HCT116 (cell line): ENCODE results near the gene DOCK11. TPM values are rescaled to one million over a fixed set of nuclear protein-coding genes. Genes with fewer than 3 reads are reported as not detected.

Experiments
- ATAC-seq: fragments of 200-7000 bp; cut with Tn5 transposase; 2 replicates; pipeline ENCODE4 v1.9.1; 2020; ENCODE audit warnings: mild to moderate bottlenecking, moderate library complexity
- BruUV-seq: library from RNA; stranded (reverse); fragments of 400-500 nt; replicated peaks from 2 replicates; lab custom pipeline; 2021; lab: Mats Ljungman, UMichigan
- CTCF ChIA-PET: fragments of 300-600 bp; sonication (Branson Sonifier 250); formaldehyde crosslinking; loops from one replicate; lab custom pipeline; 2021; ENCODE audit warnings: antibody characterized with exemption; lab: Charles Lee
- POLR2A ChIA-PET: fragments of 300-600, 350-600 bp; sonication (Branson Sonifier 250); formaldehyde crosslinking; loops from one replicate; lab custom pipeline; 2021; ENCODE audit warnings: antibody characterized with exemption; lab: Charles Lee
- RAD21 ChIA-PET, 2 experiments: fragments of 300-600 bp; sonication (Branson Sonifier 250); formaldehyde crosslinking; loops; one replicate each; lab custom pipeline; 2023; ENCODE audit warnings: low total read pairs in 2 of 2; ENCODE audit not compliant: uncharacterized antibody in 2 of 2, unreplicated experiment in 2 of 2, low non-redundant PET in 1 of 2; lab: Charles Lee
- DNase-seq: peaks from one replicate; pipeline ENCODE4 v3.0.0-alpha.2; 2010; ENCODE audit warnings: low read depth, low spot score
- H2AFZ ChIP-seq: fragments of 200-600 bp; shearing (Covaris generic), sonication (generic); 2 replicates; pipeline ENCODE4 v1.6.1; 2017; ENCODE audit warnings: low read depth, mixed run types, mixed read lengths, antibody characterized with exemption, low read length; ENCODE audit not compliant: poor library complexity, severe bottlenecking
- H3K27ac ChIP-seq: 2 replicates; pipeline ENCODE4 v1.5.1; 2012; ENCODE audit warnings: low read depth, low read length
- H3K27me3 ChIP-seq: fragments of 200-600 bp; sonication (generic); 2 replicates; pipeline ENCODE4 v1.6.1; 2016; ENCODE audit warnings: mixed run types, low read length, mixed read lengths; ENCODE audit not compliant: insufficient read depth
- H3K36me3 ChIP-seq, 2 experiments: fragments of 200-500 bp in 1 of 2; fragments of 200-600 bp in 1 of 2; sonication (Bioruptor generic) in 1 of 2; sonication (generic) in 1 of 2; 2 replicates each; pipeline versions ENCODE4 v1.5.1 to v1.6.1; 2014 to 2016; ENCODE audit warnings: low read length in 2 of 2, inconsistent platforms in 1 of 2, mixed read lengths in 1 of 2, mixed run types in 1 of 2; ENCODE audit not compliant: insufficient read depth in 2 of 2, control insufficient read depth in 1 of 2
- H3K4me1 ChIP-seq, 2 experiments: fragments of 200-600 bp in 1 of 2; sonication (generic) in 1 of 2; 2 replicates each; pipeline versions ENCODE4 v1.5.1 to v1.6.1; 2012 to 2017; ENCODE audit warnings: low read length in 2 of 2, inconsistent platforms in 1 of 2, mild to moderate bottlenecking in 1 of 2, mixed read lengths in 1 of 2, mixed run types in 1 of 2, moderate library complexity in 1 of 2; ENCODE audit not compliant: insufficient read depth in 2 of 2, control insufficient read depth in 1 of 2
- H3K4me2 ChIP-seq: fragments of 200-600 bp; sonication (generic); 2 replicates; pipeline ENCODE4 v1.6.1; 2017; ENCODE audit warnings: mixed run types, low read length, mixed read lengths
- H3K4me3 ChIP-seq, 2 experiments: fragments of 200-600 bp in 1 of 2; sonication (generic) in 1 of 2; replicated peaks in 1 of 2; 2 replicates each; pipeline ENCODE4 v1.5.1; 2011 to 2016; ENCODE audit warnings: low read length in 2 of 2, control low read depth in 1 of 2, low read depth in 1 of 2, mild to moderate bottlenecking in 1 of 2, mixed read lengths in 1 of 2, mixed run types in 1 of 2
- H3K79me2 ChIP-seq: fragments of 200-600 bp; sonication (generic); 2 replicates; pipeline ENCODE4 v1.6.1; 2017; ENCODE audit warnings: mild to moderate bottlenecking, mixed run types, low read length, moderate library complexity, mixed read lengths; ENCODE audit not compliant: insufficient read depth
- H3K9ac ChIP-seq: fragments of 200-600 bp; sonication (generic); 2 replicates; pipeline ENCODE4 v1.6.1; 2016; ENCODE audit warnings: low read length, mixed read lengths
- H3K9me2 ChIP-seq: fragments of 200-600 bp; sonication (generic), shearing (Covaris generic); 2 replicates; pipeline ENCODE4 v1.6.1; 2017; ENCODE audit warnings: mixed run types, mild to moderate bottlenecking, moderate library complexity; ENCODE audit not compliant: insufficient read depth
- H3K9me3 ChIP-seq, 2 experiments: fragments of 200-500 bp in 1 of 2; fragments of 200-600 bp in 1 of 2; sonication (Bioruptor generic) in 1 of 2; sonication (generic) in 1 of 2; 2 replicates each; pipeline ENCODE4 v1.6.1; 2014 to 2017; ENCODE audit warnings: low read length in 2 of 2, mixed read lengths in 2 of 2, inconsistent platforms in 1 of 2, low read depth in 1 of 2, mild to moderate bottlenecking in 1 of 2, mixed run types in 1 of 2, moderate library complexity in 1 of 2; ENCODE audit not compliant: control insufficient read depth in 1 of 2, insufficient read depth in 1 of 2
- H4K20me1 ChIP-seq: fragments of 200-600 bp; sonication (generic), shearing (Covaris generic); 2 replicates; pipeline ENCODE4 v1.6.1; 2017; ENCODE audit warnings: mixed run types, mild to moderate bottlenecking, moderate library complexity; ENCODE audit not compliant: insufficient read depth
- ATF3 ChIP-seq: IDR thresholded peaks from 2 replicates; pipeline ENCODE4 v1.6.1; 2012
- CBX3 ChIP-seq: IDR thresholded peaks from 2 replicates; pipeline ENCODE4 v1.6.1; 2012; ENCODE audit warnings: low read depth
- CTCF ChIP-seq, 3 experiments: fragments of 200-600 bp in 1 of 3; sonication (generic) in 1 of 3; IDR thresholded peaks in 2 of 3; conservative IDR thresholded peaks in 1 of 3; 2 replicates each; pipeline ENCODE4 v1.5.1; 2012 to 2017; ENCODE audit warnings: low read depth in 2 of 3, low read length in 2 of 3, antibody characterized with exemption in 1 of 3, borderline replicate concordance in 1 of 3, control low read depth in 1 of 3, mild to moderate bottlenecking in 1 of 3, mixed read lengths in 1 of 3, mixed run types in 1 of 3, moderate library complexity in 1 of 3; ENCODE audit not compliant: insufficient read depth in 1 of 3
- EGR1 ChIP-seq: IDR thresholded peaks from 2 replicates; pipeline ENCODE4 v1.6.1; 2012; ENCODE audit warnings: low read depth
- ELF1 ChIP-seq: IDR thresholded peaks from 2 replicates; pipeline ENCODE4 v1.6.1; 2012; ENCODE audit warnings: low read depth, borderline replicate concordance
- EZH2 ChIP-seq: fragments of 200-600 bp; sonication (generic); IDR thresholded peaks from 2 replicates; pipeline ENCODE4 v1.6.1; 2017; ENCODE audit warnings: antibody characterized with exemption, mixed run types
- EZH2phosphoT487 ChIP-seq: fragments of 200-600 bp; IDR thresholded peaks from 2 replicates; pipeline ENCODE4 v1.6.1; 2018; ENCODE audit warnings: antibody characterized with exemption, borderline replicate concordance
- FOSL1 ChIP-seq: IDR thresholded peaks from 2 replicates; pipeline ENCODE4 v1.6.1; 2012; ENCODE audit warnings: low read depth
- MAX ChIP-seq: IDR thresholded peaks from 2 replicates; pipeline ENCODE4 v1.6.1; 2012
- POLR2A ChIP-seq: IDR thresholded peaks from 2 replicates; pipeline ENCODE4 v1.7.0; 2011; ENCODE audit warnings: borderline replicate concordance; ENCODE audit not compliant: insufficient read depth, insufficient read length; ENCODE audit errors: extremely low read depth
- RAD21 ChIP-seq: IDR thresholded peaks from 2 replicates; pipeline ENCODE4 v1.6.1; 2012; ENCODE audit warnings: low read depth, mild to moderate bottlenecking
- SIN3A ChIP-seq: IDR thresholded peaks from 2 replicates; pipeline ENCODE4 v1.6.1; 2012; ENCODE audit warnings: low read depth
- SP1 ChIP-seq: IDR thresholded peaks from 2 replicates; pipeline ENCODE4 v1.6.1; 2012; ENCODE audit warnings: low read depth
- SRF ChIP-seq: IDR thresholded peaks from 2 replicates; pipeline ENCODE4 v1.6.1; 2012; ENCODE audit warnings: low read depth
- TCF7L2 ChIP-seq: IDR thresholded peaks from 2 replicates; pipeline ENCODE4 v1.7.0; 2011; ENCODE audit warnings: borderline replicate concordance, inconsistent platforms; ENCODE audit not compliant: insufficient read depth, insufficient read length; ENCODE audit errors: extremely low read depth
- ZNF274 ChIP-seq: fragments of 200-500 bp; sonication (Bioruptor generic); IDR thresholded peaks from 2 replicates; pipeline ENCODE4 v1.6.1; 2014; ENCODE audit warnings: mild to moderate bottlenecking, low read depth, low read length, inconsistent platforms
- intact Hi-C: fragments of 100-400 bp; cut with micrococcal nuclease; formaldehyde crosslinking; loops from 2 replicates; pipeline ENCODE4 v1.10.0; 2022
- total RNA-seq: library from RNA; stranded (reverse); gene quantifications from one replicate; pipeline ENCODE4 v1.2.1, GENCODE V29; 2021; ENCODE audit not compliant: unreplicated experiment
- TF ChIP-seq, protein P1 (sequence below): IDR thresholded peaks from 2 replicates; pipeline ENCODE4 v1.6.1; 2012; ENCODE audit warnings: low read depth

The DOCK11 gene
- total RNA-seq, 1 experiment from 2014 or later = 0.59 TPM

DNA sequence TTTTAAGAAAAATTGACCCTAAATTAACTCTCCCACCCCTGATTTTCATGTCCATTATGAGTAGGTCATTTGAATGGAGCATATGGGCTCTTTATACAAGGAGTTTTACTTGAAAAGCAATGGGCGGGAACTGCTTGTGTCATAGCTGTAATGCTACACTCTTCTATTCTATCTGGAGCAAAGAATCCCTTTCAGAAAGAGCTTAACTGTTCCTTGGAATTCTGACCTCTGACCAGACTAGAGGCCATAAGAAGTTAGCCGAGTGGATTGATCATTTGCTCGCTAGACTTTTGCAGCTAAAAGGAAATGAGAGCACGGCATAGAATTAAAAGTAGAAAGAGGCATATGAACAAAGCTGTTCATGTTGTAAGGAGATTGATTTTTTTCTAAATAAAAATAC, 79.1 kb downstream of the DOCK11 start (continued):
- TF ChIP-seq ELF1 (no peak), EZH2 (no peak), EZH2phosphoT487 (no peak), POLR2A (no peak), SIN3A (no peak)
- TF ChIP-seq, protein P1, sequence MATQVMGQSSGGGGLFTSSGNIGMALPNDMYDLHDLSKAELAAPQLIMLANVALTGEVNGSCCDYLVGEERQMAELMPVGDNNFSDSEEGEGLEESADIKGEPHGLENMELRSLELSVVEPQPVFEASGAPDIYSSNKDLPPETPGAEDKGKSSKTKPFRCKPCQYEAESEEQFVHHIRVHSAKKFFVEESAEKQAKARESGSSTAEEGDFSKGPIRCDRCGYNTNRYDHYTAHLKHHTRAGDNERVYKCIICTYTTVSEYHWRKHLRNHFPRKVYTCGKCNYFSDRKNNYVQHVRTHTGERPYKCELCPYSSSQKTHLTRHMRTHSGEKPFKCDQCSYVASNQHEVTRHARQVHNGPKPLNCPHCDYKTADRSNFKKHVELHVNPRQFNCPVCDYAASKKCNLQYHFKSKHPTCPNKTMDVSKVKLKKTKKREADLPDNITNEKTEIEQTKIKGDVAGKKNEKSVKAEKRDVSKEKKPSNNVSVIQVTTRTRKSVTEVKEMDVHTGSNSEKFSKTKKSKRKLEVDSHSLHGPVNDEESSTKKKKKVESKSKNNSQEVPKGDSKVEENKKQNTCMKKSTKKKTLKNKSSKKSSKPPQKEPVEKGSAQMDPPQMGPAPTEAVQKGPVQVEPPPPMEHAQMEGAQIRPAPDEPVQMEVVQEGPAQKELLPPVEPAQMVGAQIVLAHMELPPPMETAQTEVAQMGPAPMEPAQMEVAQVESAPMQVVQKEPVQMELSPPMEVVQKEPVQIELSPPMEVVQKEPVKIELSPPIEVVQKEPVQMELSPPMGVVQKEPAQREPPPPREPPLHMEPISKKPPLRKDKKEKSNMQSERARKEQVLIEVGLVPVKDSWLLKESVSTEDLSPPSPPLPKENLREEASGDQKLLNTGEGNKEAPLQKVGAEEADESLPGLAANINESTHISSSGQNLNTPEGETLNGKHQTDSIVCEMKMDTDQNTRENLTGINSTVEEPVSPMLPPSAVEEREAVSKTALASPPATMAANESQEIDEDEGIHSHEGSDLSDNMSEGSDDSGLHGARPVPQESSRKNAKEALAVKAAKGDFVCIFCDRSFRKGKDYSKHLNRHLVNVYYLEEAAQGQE = no peak

DNA sequence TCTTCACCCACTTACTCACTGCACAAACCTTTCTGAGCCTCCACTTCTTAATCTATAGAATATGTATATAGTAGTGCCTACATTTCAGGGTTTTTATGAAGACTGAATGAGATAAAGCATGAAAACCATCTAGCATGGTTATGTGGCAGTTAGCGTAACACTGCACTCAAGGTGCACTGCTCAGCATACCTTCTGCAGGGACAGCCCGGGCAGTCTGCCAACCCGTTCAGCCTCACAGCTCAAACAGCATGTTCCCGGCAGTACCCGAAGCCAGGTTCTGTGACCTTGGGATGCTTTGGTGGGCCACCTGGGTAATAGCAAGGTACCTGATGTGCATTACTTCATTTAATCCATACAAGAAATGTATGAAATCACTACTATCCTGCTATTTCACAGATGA, 81.4 kb downstream of the DOCK11 start:
- ChIA-PET POLR2A (no interaction called here), CTCF (no interaction called here), RAD21 (no interaction called here)
- Histone ChIP-seq H3K4me3 (no peak overlapping the region), H3K9me3 (no peaks in the 10 kb centered on the region), H3K79me2 (no peaks in the 10 kb centered on the region), H4K20me1 (no peaks in the 10 kb centered on the region), H3K4me2 (no peak overlapping the region), H3K4me1 (no peaks in the 10 kb centered on the region), H2AFZ (no peak overlapping the region), H3K9ac (no peak overlapping the region), H3K27me3 (no peaks in the 10 kb centered on the region), H3K27ac (no peak overlapping the region), H3K9me2 (no peaks in the 10 kb centered on the region), H3K36me3 (no peaks in the 10 kb centered on the region)
- BruUV-seq = no TSS peak
- DNase-seq = no peak
- intact Hi-C loops = no loop called here
- no peak for ATAC-seq
- TF ChIP-seq ZNF274 = no peak
- TF ChIP-seq EGR1 = no peak
- no peak for TF ChIP-seq ELF1
- no peak for TF ChIP-seq POLR2A
- no peak for TF ChIP-seq SP1
- no peak for TF ChIP-seq EZH2
- TF ChIP-seq TCF7L2 = no peak
- TF ChIP-seq EZH2phosphoT487 = no peak
- no peak for TF ChIP-seq MAX
- TF ChIP-seq FOSL1 = no peak
- TF ChIP-seq, protein P1 = no peak
- TF ChIP-seq CBX3 = no peak
- no peak for TF ChIP-seq CTCF (IDR thresholded peaks at IDR 0.05 in 2 of 3, conservative IDR thresholded peaks at IDR 0.05 in 1 of 3; ENCODE audit: borderline replicate concordance in 1 of 3, insufficient read depth in 1 of 3, low read depth in 2 of 3, low read length in 2 of 3)
- no peak for TF ChIP-seq ATF3
- no peak for TF ChIP-seq SRF
- no peak for TF ChIP-seq RAD21
